Pulmonary artery endothelial cell (primary cell): ENCODE results near the gene GOLGA6A. TPM values are rescaled to one million over a fixed set of nuclear protein-coding genes. Genes with fewer than 3 reads are reported as not detected.
A peak's percentile ranks its signal among the peaks of the same experiment; 100 is the strongest.
"Not testable (repeated sequence)": the region's sequence is repeated elsewhere in the genome, so short reads cannot be mapped to it uniquely, and the experiment has no call there.

Experiments used
- DNase-seq: peaks from one replicate; pipeline ENCODE4 v3.0.0-alpha.2; 2011; ENCODE audit warnings: low read depth, low spot score
- total RNA-seq: library from RNA; depleted of rRNA; stranded (reverse); fragments of >200 nt; gene quantifications from 2 replicates; pipeline ENCODE4 v1.2.3, GENCODE V29; 2014

Gene GOLGA6A, protein sequence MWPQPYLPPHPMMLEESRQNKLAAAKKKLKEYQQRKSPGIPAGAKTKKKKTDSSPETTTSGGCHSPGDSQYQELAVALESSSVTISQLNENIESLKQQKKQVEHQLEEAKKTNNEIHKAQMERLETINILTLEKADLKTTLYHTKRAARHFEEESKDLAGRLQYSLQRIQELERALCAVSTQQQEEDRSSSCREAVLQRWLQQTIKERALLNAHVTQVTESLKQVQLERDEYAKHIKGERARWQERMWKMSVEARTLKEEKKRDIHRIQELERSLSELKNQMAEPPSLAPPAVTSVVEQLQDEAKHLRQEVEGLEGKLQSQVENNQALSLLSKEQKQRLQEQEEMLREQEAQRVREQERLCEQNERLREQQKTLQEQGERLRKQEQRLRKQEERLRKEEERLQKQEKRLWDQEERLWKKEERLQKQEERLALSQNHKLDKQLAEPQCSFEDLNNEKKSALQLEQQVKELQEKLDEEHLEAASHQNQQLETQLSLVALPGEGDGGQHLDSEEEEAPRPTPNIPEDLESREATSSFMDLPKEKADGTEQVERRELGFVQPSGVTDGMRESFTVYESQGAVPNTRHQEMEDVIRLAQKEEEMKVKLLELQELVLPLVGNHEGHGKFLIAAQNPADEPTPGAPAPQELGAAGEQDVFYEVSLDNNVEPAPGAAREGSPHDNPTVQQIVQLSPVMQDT
- not detected in 2 replicates for total RNA-seq

DNA sequence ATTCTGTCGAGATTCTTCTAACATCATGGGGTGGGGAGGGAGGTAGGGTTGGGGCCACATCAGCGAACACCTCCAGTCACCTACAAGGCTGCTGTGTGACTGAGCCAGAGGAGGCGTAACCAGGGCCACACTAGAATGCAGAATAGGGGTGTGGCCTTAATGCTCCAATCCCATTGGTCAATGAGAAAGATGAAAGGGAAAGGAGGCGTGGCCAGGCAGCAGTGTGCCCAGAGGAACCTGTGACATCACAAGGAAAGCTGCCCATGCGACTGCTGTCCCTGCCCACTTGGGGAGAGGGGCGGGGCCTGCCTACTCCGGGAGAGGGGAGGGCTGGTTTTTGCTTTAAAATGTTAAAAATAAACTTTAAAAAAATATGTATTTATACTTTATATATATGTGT, at the start of gene GOLGA6A:
Gene GOLGA6A, minus strand, starts transcription at position 101 of the 400 bp plus-strand sequence. Its CDS starts 41 bp downstream, at position 60.
- not testable (repeated sequence) for DNase-seq

DNA sequence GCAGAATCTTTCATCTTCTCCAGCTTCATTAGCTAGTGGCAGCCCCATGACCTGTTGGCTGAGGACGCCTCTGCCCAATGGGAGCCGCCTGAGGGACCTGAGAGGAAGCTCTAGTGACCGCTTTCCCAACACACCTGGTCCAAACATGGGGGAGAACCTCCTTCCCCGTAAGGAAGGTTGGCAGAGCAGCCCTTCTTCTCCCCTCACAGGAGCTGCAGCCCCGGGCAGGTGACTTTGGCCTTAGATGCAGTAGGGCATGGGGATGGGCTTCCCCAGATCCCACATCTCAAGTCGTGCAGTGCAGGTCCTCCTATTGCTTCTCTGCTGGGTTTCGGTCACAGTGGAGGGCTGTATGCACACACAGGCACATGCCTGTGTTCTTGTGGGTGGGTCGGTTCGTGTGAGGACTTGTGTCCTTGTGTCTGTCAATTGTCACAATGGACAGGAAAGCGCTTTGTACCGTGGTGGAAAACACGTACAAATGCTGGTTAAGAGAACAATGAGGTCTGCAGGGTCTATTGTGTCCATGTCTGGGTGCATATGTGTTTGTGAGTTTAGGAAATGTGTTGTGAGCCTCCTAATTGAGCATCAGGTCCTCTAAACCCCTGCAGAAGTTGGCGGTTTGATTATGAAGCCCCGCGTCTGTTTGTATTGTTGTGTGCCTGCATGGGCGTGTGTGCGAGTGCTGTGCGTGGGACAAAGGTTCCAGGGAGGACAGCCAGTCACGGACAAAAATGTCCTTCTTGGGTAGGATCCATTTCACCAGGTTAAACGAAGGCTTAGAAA, 49.5 kb upstream of the GOLGA6A start:
- DNase-seq: no peak

DNA sequence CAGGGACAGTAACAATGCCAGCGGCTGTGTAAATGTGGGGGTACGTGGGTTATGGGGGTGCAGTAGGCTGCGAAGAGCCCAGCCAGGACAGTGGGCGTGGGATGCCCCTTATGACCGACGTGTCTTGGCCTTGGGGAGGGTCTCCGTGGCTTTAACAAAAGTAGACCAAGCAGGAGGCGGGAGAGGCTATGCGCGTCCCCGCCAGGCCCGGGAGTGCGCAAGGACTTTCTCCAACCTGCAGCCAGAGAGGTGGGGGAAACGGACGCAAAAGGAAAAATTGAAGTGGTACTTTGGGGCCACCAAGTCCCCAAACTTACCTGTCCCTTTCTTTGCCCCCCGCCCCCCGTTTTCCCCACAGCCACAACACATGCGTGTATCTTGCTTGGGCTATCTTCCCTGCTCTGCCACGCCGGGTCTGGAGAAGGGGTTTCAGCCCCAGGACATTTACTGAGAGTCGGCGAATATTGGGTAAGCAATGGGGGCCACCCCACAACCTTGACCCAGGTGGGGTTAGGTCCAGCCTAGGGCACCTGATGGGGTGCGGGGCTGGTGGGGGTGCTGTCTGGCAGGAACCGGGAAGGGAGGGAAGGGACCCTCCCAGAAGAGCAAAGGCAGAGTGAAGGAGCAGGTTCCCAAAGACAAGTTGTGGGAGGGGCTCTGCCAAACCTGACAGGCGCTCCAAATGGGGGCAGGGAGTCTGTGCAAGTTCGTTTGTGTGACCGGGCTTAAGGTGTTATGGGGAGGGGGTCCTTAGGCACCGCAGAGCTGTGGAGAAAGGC, 48.7 kb upstream of the GOLGA6A start:
- DNase-seq: no peak

DNA sequence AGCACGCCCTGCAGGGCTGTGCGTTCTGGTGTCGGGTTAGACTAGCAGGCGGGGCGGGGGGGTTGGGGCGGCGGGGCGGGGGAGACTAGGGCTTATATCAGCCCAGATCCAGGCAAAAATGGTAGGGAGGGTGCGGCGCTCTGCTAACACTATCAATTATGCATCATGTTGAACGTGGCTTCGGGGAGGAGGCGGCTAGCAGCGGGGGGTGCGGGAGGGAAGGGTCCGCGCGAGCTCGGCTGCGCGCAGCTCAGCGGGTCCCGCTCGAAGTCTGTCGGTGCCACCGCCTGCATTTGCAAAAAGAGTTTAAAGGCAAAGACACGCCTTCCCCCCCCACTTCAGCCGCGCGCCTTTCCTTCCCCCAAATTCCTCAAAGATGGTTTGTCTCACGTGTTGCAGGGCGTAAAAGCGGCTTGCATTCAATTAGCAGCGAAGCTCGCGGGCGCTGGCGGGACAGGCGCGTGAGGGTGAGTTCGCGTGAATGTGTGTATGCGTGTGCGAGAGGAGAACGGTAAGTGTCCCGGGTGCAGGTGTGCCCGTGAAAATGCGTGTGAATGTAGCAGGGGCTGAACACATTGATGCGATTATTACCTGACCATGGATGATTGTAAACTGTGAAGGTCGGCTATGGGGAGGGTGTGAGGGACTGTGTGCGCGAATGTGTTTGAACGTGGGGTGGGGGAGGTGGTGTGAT, 48.0 kb upstream of the GOLGA6A start, which contains the start of gene ISLR2:
Gene ISLR2, plus strand, starts transcription at position 432 of the 694 bp plus-strand sequence. CDS start 2,169 bp downstream, outside the sequence.
- DNase-seq: no peak

DNA sequence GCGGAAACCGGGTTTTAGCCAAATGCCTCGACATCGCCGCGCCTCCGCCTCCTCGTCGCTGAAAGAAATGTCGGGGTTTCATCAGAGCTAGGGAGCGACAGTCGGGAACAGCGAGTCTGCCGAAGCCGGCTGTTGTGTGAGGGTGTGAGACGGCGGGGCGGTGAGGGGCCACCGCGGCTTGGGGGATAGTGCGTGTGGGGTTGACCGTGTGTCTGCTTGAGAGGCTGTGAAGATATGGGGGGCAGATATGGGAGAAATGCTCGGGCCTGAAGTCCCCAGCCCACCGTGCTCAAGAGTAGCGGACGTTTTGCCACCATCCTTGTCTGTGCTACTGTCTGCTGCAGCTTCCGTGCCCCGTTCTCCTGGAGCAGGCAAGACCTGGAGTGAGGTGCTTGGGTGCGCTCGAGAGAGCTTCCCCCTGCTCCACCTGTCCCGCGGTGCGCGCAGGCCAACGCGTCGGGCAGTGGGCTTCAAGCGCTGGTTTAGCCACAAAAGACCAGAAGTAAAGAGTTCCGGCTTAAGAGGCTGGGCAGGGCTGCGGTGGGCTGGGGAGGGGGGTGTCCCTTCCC, 47.3 kb upstream of the GOLGA6A start:
- no peak for DNase-seq

DNA sequence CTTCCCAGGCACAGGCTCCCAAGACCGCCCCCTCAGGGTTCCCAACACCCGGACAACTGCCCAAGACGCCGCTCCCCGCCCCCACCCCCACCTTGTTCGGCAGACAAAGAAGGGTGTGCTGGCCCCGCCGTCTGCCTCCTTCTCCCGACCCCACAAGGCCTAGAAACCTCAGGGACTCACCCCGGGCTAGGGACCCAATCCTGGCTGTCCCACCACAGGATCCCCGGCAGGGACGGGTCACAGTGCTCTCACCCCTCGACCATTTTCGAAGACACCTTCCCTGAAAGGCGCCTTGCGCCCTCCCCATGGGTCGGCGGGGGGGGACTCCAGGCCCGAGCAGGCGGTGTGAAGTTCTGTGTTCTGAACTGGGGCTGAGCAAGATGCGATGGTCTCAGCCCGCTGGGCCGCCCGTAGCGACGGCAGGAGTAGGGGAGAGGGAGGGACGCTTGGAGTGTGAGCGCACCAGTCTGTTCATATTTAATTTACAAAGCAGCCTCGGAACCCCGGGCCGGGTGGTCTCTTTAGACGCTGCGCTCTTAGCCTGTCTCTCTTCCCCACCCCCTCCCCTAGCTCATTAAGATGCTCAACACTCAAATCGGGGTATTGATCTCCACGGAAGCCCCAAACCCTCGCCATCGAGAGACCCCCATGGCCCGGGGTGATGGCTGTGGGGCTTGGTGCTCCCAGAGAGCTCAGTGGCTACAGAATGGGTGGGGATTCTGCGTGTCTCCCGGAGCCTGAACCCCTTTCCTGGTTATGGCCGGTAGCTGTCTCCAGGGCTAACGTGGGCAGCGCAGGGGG, 46.6 kb upstream of the GOLGA6A start:
- no peak for DNase-seq

DNA sequence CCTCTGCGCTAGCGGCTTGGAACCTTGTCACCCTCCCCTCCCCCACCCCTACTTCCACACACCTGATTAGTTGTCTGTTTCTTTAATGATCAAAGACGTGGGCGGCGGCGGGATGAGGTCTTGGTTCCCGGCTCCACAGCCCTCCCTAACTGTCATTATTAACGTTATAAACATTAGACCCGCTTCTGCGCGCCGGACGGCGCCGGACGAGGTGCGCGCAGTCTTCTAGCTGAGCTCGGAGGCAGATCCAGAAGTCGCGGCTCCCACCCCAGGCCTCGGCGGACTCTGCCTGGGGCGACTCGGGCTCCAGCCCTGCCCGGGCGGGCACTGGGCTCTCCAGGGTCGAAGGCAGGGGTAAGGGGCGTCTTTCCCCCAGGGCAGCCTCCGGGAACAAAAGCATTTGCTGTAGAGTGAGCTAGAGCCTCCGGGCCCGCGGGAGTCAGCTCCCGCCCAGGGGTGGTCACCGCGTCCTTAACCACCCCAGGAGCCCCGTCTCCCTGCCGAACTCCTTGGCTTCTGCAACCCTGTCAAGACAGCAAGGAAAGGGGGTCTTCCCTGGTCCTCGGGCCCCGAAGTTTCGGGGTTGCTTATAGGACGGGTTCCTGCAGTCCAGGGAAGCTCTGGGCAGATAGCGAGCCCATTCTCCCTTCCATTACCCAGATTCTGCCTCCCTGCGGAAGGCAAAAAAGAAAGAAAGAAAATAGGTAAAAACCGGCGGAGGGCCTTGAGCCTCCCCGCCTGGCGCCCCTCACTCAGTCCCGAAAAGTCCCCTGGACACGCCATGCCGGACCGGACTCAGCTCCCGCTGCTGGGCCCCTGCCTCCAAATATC, 45.8 kb upstream of the GOLGA6A start:
- no peak for DNase-seq

DNA sequence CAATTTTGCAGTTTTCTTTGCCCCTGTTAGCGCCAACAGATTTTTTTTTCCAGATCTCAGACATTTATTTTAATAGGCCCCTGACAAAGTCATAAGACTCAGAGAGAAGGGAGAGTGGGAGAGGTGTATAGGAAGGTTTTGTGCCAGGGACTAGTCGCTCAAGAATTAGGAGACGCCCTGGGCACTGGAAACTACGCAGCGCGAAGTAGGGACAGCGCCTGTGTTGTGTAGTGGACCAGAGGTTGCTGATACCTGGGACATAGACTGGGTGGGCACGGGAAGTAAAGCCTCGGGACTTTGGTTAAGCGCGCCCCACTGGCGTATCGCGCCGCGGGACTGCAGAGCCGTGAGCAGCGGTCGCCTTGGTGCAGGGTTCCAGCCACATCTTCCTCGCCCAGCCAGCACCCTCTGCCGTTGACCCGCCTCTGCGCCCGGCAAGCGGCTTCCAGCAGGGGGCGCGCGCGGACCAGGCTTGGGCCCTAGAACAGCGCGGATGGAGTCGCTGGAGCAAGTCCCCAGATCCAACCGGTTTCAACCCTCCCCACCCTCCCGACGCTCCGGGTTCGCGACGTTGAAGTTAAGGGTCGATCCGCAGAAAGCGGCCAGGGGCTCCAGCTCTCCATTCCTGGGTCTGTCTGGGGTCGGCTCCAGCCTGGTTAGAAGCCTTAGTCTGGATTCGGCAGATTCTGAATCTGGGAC, 45.1 kb upstream of the GOLGA6A start:
- peak; percentile 27 for DNase-seq

DNA sequence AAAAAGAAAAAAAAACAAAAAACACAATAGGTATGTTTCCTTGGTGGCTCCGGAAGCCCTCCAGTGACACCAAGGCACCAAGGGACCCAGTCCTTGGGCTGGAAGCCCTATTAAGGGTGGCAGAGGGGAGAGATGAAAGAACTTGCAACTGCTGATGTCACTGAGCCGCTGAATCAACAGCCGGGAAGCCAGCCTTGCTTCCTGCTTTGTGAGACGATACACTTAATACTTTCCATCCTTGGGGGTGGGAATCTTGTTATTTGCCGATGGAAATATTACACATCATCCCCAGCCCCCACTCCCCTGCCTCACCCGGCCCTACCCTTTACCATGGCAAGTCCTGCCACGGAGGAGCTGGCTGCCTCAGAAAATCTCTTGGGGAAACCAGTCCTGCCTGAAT, 42.4 kb upstream of the GOLGA6A start:
- DNase-seq: no peak

DNA sequence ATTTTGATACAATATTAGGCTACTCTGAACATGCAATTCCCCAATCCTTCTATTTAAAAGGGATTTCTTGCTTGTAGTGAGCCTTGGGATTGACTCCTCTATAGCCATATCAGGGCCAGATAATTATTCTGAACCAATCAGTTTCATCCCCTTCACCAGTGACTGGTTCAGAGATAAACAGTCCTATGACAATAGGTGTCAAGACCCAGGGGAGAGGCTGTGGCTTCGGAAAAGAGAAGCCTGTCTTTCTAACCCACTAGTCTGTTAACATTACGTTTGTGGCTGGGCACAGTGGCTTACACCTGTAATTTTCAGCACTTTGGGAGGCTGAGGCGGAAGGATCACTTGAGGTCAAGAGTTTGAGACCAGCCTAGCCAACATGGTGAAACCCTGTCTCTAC, 41.8 kb upstream of the GOLGA6A start:
- no peak for DNase-seq

DNA sequence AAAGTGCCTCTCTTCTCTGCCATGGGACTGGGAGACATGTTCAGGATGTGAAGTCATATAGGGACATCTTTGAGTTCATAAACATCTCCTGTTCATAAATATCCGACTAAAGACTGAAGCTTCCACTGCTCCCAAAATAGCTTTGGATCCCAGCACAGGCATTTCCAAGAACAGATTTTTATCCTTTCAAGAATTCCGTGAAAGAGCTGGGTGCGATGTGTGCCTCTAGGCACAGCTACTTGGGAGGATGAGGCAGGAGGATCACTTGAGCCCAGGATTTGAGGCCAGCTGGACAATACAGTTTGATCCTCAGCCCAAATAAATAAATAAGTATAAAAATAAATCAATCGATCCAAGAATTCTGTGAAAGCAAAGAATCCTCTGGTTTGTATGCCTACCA, 41.3 kb upstream of the GOLGA6A start:
- no peak for DNase-seq

DNA sequence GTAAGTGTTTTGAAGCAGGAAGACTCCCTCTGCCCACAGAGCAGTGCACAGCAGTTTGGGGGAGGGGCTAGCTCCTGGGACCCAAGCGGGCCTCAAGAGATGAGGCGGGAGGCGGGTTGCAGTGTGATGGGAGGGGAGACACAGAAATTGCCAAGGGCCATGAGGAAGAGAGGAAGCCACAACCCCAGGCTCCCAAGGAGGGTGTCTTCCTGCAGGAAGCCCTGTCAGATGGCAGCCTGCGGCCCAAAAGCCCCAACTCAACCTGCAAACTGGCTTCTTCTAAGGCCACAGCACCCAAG, 40.7 kb upstream of the GOLGA6A start:
- no peak for DNase-seq

DNA sequence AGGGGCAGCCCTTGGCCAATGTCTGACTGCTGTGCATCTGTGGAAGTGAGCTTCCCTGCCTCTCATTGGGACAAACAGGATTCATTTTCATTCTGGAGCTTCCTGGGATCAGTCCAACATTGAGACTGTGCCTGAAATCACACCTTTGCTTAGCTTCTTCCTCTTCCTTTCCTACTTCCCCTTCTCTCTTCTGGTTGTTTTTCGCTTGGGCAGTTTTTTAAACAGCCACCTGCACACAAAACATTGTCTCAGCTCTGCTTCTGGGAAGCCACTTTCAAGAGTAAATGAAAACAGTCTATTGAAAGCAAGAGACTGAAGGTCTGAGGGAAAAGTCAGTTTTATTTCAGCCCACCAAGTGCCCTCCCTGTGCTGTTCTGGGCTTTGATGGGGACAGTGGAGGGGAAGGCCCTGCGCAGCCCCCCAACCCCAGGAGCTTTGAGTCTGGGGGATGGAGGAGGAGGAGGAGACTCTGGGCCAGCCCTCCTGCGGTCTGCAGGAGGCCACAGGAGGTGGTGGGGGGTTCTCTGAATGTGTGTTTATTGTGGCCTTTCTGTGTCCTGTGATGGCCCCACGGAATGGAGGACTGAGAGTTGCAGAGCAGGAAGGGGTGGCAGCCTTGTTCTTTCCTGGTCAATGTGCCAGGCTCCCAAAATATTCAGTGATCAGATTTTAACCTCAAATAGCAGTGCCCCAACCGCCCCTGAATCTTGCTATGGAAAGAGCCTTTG, 40.2 kb upstream of the GOLGA6A start:
- DNase-seq: no peak

DNA sequence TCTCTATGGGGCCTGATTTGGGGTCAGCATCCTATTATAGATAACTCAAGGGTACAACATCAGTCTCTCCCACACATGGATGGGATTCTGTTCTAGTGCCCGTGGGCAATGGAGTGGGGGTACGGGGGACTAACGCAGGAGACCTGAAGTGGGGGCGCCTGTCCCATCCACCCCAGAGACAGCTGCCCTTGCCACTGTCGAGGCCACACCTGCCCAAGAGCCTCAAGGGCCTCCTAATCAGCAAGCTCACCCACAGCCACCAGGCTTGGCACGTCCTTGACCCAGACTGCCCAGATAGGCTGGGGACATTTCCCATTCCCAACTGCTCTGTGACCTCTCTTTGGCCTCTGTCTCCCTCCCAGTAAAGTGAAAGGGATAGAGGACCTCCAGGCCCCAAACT, 39.5 kb upstream of the GOLGA6A start:
- no peak for DNase-seq

DNA sequence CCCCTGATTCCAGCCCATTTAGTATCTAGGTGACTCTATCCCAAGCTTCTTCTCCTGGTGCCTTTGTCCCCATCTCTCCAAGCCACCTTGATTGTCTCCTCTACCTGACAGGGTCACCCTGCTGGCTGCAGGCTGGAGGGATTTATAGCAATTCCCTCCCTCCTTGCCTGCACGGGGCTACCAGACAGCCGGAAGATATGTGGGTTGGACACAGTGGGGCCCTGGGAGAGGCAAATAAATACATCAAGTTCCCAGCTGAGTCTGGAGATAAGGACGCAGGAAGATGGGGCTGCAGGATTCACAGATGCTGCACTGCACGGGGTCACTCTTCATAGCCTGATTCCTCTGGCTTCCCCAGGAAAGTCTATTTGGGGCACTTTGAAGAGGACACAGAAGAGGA, 38.7 kb upstream of the GOLGA6A start:
- no peak for DNase-seq

DNA sequence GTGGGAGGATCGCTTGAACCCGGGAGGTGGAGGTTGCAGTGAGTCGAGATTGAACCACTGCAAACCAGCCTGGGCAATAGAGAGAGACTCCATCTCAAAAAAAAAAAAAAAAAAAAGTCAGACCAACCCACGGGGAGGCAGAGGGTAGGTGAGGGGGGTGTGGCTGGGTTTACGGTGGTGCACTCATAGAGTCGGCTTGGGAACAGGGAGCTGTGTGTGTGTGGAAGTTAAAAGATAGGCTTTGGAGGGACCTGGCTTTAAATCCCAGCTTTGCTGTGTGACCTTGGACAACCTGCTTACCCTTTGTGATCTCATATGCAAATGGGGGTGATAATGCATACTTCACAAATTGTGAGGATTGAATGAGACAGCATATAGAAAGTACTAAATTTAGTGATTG, 38.1 kb upstream of the GOLGA6A start:
- no peak for DNase-seq

DNA sequence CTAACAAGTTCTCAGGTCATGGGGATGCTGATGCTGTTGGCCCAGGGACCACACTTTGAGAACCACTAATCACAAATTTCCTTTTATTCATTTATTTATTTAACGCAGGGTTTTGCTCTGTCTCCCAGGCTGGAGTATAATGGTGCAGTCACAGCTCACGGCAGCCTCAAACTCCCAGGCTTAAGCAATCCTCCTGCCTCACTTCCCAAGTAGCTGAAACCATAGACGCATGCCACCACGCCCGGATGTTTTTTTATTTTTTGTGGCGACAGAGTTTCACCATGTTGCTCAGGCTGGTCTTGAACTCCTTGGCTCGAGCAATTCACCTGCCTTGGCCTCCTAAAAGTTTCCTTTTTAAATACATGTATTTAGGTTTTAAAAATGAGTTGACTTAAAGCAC, 27.4 kb upstream of the GOLGA6A start:
- DNase-seq: no peak
